HG03575 (cell line): ENCODE measurements around the gene BRD2.
A peak's percentile ranks its signal among the peaks of the same experiment; 100 is the strongest.

Experiments
- ATAC-seq: cut with Tn5 transposase; IDR thresholded peaks from one replicate; pipeline ENCODE4 v1.9.1; 2021; ENCODE audit not compliant: unreplicated experiment, insufficient number of reproducible peaks, low FRiP score; ENCODE audit errors: extremely low read depth

The BRD2 gene

GRCh38 chr6:32947552-32948465 lies 20.6 kb upstream of the BRD2 start:
- ATAC-seq = no peak

GRCh38 chr6:32949113-32949512 lies 19.3 kb upstream of the BRD2 start:
- no peak for ATAC-seq

GRCh38 chr6:32950010-32950409 lies 18.4 kb upstream of the BRD2 start:
- ATAC-seq = no peak

GRCh38 chr6:32950449-32950848 lies 17.9 kb upstream of the BRD2 start:
- ATAC-seq = no peak

GRCh38 chr6:32952817-32953739 lies 15.3 kb upstream of the BRD2 start, which contains the start of gene HLA-DMA:
TSS of gene HLA-DMA (minus strand) at chr6:32953097. CDS start at chr6:32953036, 61 bp downstream.
- peak; percentile 66 for ATAC-seq

- ATAC-seq = no peak
These were observed 14.6 kb upstream of the BRD2 start for GRCh38 chr6:32953775-32954174.

GRCh38 chr6:32954267-32954666 lies 14.1 kb upstream of the BRD2 start:
- no peak for ATAC-seq

- no peak for ATAC-seq
These were observed 13.2 kb upstream of the BRD2 start for GRCh38 chr6:32954986-32955802.

GRCh38 chr6:32956176-32956575 lies 12.2 kb upstream of the BRD2 start:
- ATAC-seq = no peak

GRCh38 chr6:32960563-32960962 lies 7.8 kb upstream of the BRD2 start:
- ATAC-seq = no peak

- ATAC-seq = no peak
These were observed 6.1 kb upstream of the BRD2 start for GRCh38 chr6:32962213-32962826.

GRCh38 chr6:32963866-32964265 lies 4.5 kb upstream of the BRD2 start:
- ATAC-seq = no peak

GRCh38 chr6:32964776-32965175 lies 3.6 kb upstream of the BRD2 start:
- no peak for ATAC-seq

- ATAC-seq = no peak
These were observed 973 bp upstream of the BRD2 start for GRCh38 chr6:32967151-32968091.

GRCh38 chr6:32968867-32969684 lies 682 bp downstream of the BRD2 start:
- ATAC-seq = no peak

- ATAC-seq = no peak
These were observed 1.5 kb downstream of the BRD2 start for GRCh38 chr6:32969685-32970412.
